ENCODE measurements around the gene ATP8B1. TPM values are rescaled to one million over a fixed set of nuclear protein-coding genes. Genes with fewer than 3 reads are reported as not detected.

Gene ATP8B1
- total RNA-seq, 2 experiments from 2014 or later, result not detected

- no peaks in the 10 kb centered on the region for H3K27me3 ChIP-seq (ENCODE audit: control insufficient read depth in 1 of 2, insufficient read depth in 2 of 2, low read length in 2 of 2)
- H3K4me1 Mint-ChIP-seq (ENCODE audit: low read depth), result no peaks in the 10 kb centered on the region
- no peak overlapping the region for H3K27ac Mint-ChIP-seq
- H3K4me3 ChIP-seq (ENCODE audit: low read length), result no peak overlapping the region
- ChIA-PET CTCF (no interaction called here), POLR2A (no interaction called here)
- H3K36me3 Mint-ChIP-seq (ENCODE audit: low read depth), result peaks cover 4% of the 10 kb centered on the region
- no peak for DNase-seq
- H3K27me3 Mint-ChIP-seq, result no peaks in the 10 kb centered on the region
- TF ChIP-seq CTCF (IDR thresholded peaks at IDR 0.05), result no peak
- no peaks in the 10 kb centered on the region for H3K4me1 ChIP-seq (ENCODE audit: insufficient read depth, low read length)
- H3K36me3 ChIP-seq (ENCODE audit: insufficient read depth, low read length), result no peaks in the 10 kb centered on the region
- no peaks in the 10 kb centered on the region for H3K9me3 ChIP-seq (ENCODE audit: control insufficient read depth in 1 of 2, insufficient read depth in 1 of 2, low read length in 2 of 2)
- no peak for ATAC-seq (ENCODE audit: poor library complexity)
- no peaks in the 10 kb centered on the region for H3K9me3 Mint-ChIP-seq
- no peak overlapping the region for H3K4me3 Mint-ChIP-seq
- H3K27ac ChIP-seq (ENCODE audit: low read depth in 1 of 2, low read length in 2 of 2), result no peak overlapping the region
- intact Hi-C loops (cut with DNase I, micrococcal nuclease), result no loop called here
Measured at GRCh38 chr18:57785751-57786437, 17.2 kb downstream of the ATP8B1 start.

GRCh38 chr18:57784801-57785114 lies 18.4 kb downstream of the ATP8B1 start:
- no peaks in the 10 kb centered on the region for H3K4me1 Mint-ChIP-seq (ENCODE audit: low read depth)
- H3K9me3 ChIP-seq (ENCODE audit: control insufficient read depth in 1 of 2, insufficient read depth in 1 of 2, low read length in 2 of 2), result no peaks in the 10 kb centered on the region
- H3K27me3 Mint-ChIP-seq, result no peaks in the 10 kb centered on the region
- POLR2A ChIA-PET, result no interaction called here
- CTCF ChIA-PET, result no interaction called here
- TF ChIP-seq CTCF (IDR thresholded peaks at IDR 0.05), result no peak
- H3K36me3 ChIP-seq (ENCODE audit: insufficient read depth, low read length), result no peaks in the 10 kb centered on the region
- ATAC-seq (ENCODE audit: poor library complexity) (no peak), DNase-seq (no peak)
- H3K27me3 ChIP-seq (ENCODE audit: control insufficient read depth in 1 of 2, insufficient read depth in 2 of 2, low read length in 2 of 2), result no peaks in the 10 kb centered on the region
- H3K36me3 Mint-ChIP-seq (ENCODE audit: low read depth), result peaks cover 4% of the 10 kb centered on the region
- H3K4me3 Mint-ChIP-seq, result no peak overlapping the region
- no peak overlapping the region for H3K27ac Mint-ChIP-seq
- H3K4me1 ChIP-seq (ENCODE audit: insufficient read depth, low read length), result no peaks in the 10 kb centered on the region
- H3K9me3 Mint-ChIP-seq, result no peaks in the 10 kb centered on the region
- no peak overlapping the region for H3K27ac ChIP-seq (ENCODE audit: low read depth in 1 of 2, low read length in 2 of 2)
- H3K4me3 ChIP-seq (ENCODE audit: low read length), result no peak overlapping the region
- intact Hi-C loops (cut with DNase I, micrococcal nuclease), result no loop called here

- no peak overlapping the region for H3K4me3 Mint-ChIP-seq
- no peak overlapping the region for H3K27ac Mint-ChIP-seq
- ATAC-seq (ENCODE audit: poor library complexity) (no peak), DNase-seq (no peak)
- no peaks in the 10 kb centered on the region for H3K4me1 Mint-ChIP-seq (ENCODE audit: low read depth)
- H3K9me3 Mint-ChIP-seq, result no peaks in the 10 kb centered on the region
- no peak for TF ChIP-seq CTCF (IDR thresholded peaks at IDR 0.05)
- no peaks in the 10 kb centered on the region for H3K27me3 ChIP-seq (ENCODE audit: control insufficient read depth in 1 of 2, insufficient read depth in 2 of 2, low read length in 2 of 2)
- no peaks in the 10 kb centered on the region for H3K9me3 ChIP-seq (ENCODE audit: control insufficient read depth in 1 of 2, insufficient read depth in 1 of 2, low read length in 2 of 2)
- H3K36me3 ChIP-seq (ENCODE audit: insufficient read depth, low read length), result no peaks in the 10 kb centered on the region
- no peaks in the 10 kb centered on the region for H3K4me1 ChIP-seq (ENCODE audit: insufficient read depth, low read length)
- no peak overlapping the region for H3K27ac ChIP-seq (ENCODE audit: low read depth in 1 of 2, low read length in 2 of 2)
- ChIA-PET CTCF (no interaction called here), POLR2A (no interaction called here)
- H3K36me3 Mint-ChIP-seq (ENCODE audit: low read depth), result peaks cover 4% of the 10 kb centered on the region
- intact Hi-C loops (cut with DNase I, micrococcal nuclease), result no loop called here
- H3K27me3 Mint-ChIP-seq, result no peaks in the 10 kb centered on the region
- no peak overlapping the region for H3K4me3 ChIP-seq (ENCODE audit: low read length)
Measured at GRCh38 chr18:57784034-57784800, 18.9 kb downstream of the ATP8B1 start.
